ENCODE data around the gene RNF207.

- no peak for TF ChIP-seq CTCF (conservative IDR thresholded peaks at IDR 0.05; ENCODE audit: low read depth, low read length)
- TF ChIP-seq EZH2phosphoT487 (IDR thresholded peaks at IDR 0.05; ENCODE audit: borderline replicate concordance, low read length) = no peak
- TF ChIP-seq EZH2 (IDR thresholded peaks at IDR 0.05; ENCODE audit: low read length, unreplicated experiment) = no peak
Observed at GRCh38 chr1:6207921-6208320, 2.0 kb downstream of the RNF207 start.

Measured in PC-3 (cell line).